GM12891 (cell line): ENCODE data around the gene NBEA.

Experiments used
- POLR2A ChIP-seq: IDR thresholded peaks from 2 replicates; pipeline ENCODE4 v1.6.1; 2011; ENCODE audit warnings: low read depth, low read length, control low read depth
- POLR2AphosphoS5 ChIP-seq: IDR thresholded peaks from 2 replicates; pipeline ENCODE4 v1.6.1; 2011; ENCODE audit warnings: low read depth, low read length, control low read depth
- TAF1 ChIP-seq: IDR thresholded peaks from 2 replicates; pipeline ENCODE4 v1.6.1; 2011; ENCODE audit warnings: low read depth, low read length, control low read depth

- no peak for TF ChIP-seq POLR2A
- no peak for TF ChIP-seq TAF1
- TF ChIP-seq POLR2AphosphoS5 = no peak
These were observed 204.6 kb downstream of the NBEA start for GRCh38 chr13:35146686-35147085.
